Measurements from ENCODE around the gene SEMA5B. TPM values are rescaled to one million over a fixed set of nuclear protein-coding genes. Genes with fewer than 3 reads are reported as not detected.
A peak's percentile ranks its signal among the peaks of the same experiment; 100 is the strongest.

SEMA5B gene
- polyA plus RNA-seq, 1 of the 3 experiments (the other 2 are of a cell fraction), result 0.43 TPM

DNA sequence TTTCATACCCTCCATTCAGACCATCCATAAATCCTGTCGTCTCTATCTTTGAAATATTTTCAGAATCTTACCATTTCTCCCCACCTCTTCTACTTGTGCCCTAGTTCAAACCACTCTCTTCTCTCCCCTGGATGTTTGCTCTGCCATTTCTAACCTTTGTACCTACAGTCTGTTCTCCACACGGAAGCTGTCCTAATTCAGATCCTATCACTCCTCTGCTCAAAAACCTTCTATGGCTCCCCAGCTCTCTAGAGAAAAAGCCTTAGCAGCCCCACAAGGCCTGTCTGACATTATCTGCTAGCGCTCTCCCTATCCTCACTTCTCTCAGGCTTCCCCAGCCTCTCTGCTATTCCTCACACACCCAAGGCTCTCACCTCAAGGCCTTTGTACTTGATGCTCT lies 4.5 kb upstream of the SEMA5B start (continued):
- TF ChIP-seq EZH2phosphoT487 (IDR thresholded peaks at IDR 0.05; ENCODE audit: borderline replicate concordance, low read depth) (no peak), JUND (IDR thresholded peaks at IDR 0.05) (no peak)

DNA sequence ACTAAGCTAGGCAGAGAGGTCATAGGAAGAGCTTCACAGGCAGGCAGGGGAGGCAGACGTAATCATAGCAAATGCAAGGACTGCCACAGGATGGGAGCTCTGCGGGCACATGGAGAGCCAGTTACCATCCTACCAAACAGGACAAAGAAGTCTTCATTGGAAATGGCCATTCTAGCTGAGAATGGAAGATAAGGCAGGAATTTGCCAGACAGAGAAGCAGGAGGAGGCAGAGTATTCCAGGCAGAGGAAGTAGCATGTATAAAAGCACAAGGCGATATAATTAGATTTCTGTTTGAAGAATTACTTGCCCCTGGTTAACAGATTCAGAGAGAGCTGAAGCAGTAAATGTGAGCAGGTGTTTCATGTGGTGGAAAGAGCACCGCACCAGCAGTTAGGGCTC lies 3.5 kb upstream of the SEMA5B start:
- H3K9me3 ChIP-seq, result no peaks in the 10 kb centered on the region
- H4K20me1 ChIP-seq (ENCODE audit: insufficient read depth), result no peaks in the 10 kb centered on the region
- WGBS (ENCODE audit: low lambda C conversion rate), result 85% methylated on average over 4 of the region's 4 CpGs
- peaks cover 0 to 23% of the 10 kb centered on the region in 2 experiments; a peak in 2 of 4 replicates for H3K4me1 ChIP-seq (ENCODE audit: control insufficient read depth in 1 of 2, insufficient read depth in 2 of 2, low read depth in 1 of 2, low read length in 1 of 2)
- DNase-seq, result no peak
- H3K9me2 ChIP-seq, result no peaks in the 10 kb centered on the region
- no peak overlapping the region for H3K27ac ChIP-seq (ENCODE audit: low read depth in 2 of 2, low read length in 1 of 2)
- H3K36me3 ChIP-seq (replicated peaks in 1 of 2; ENCODE audit: control insufficient read depth in 1 of 2, insufficient read depth in 2 of 2, low read length in 1 of 2), result no peaks in the 10 kb centered on the region
- H3K79me2 ChIP-seq (ENCODE audit: insufficient read depth), result no peaks in the 10 kb centered on the region
- POLR2A ChIA-PET, result interaction anchor here (0.7 to 1.8 kb wide), 3 partner anchors 17 to 1484 kb away, joined by 3 to 4 read pairs (median 3); no protein-coding TSS in a partner anchor
- no peak overlapping the region for H2AFZ ChIP-seq (ENCODE audit: low read depth)
- H3K27me3 ChIP-seq (ENCODE audit: insufficient read depth), result peaks cover 26% of the 10 kb centered on the region
- H3K9ac ChIP-seq, result no peak overlapping the region
- no peak overlapping the region for H3K4me3 ChIP-seq (ENCODE audit: low read depth in 2 of 2, low read length in 1 of 2)
- no peak overlapping the region for H3K4me2 ChIP-seq
- no peaks in the 10 kb centered on the region for H3F3A ChIP-seq (replicated peaks; ENCODE audit: insufficient read depth)
- TF ChIP-seq TEAD4 (IDR thresholded peaks at IDR 0.05; ENCODE audit: borderline replicate concordance, insufficient read depth), result no peak
- TF ChIP-seq MXI1 (IDR thresholded peaks at IDR 0.05; ENCODE audit: low read depth, low read length), result no peak
- no peak for TF ChIP-seq EZH2phosphoT487 (IDR thresholded peaks at IDR 0.05; ENCODE audit: borderline replicate concordance, low read depth)
- CTCF ChIA-PET, result interaction anchor here (0.6 to 13.4 kb wide), 10 partner anchors 8 to 216 kb away, joined by 3 to 342 read pairs (median 4); no protein-coding TSS in a partner anchor

DNA sequence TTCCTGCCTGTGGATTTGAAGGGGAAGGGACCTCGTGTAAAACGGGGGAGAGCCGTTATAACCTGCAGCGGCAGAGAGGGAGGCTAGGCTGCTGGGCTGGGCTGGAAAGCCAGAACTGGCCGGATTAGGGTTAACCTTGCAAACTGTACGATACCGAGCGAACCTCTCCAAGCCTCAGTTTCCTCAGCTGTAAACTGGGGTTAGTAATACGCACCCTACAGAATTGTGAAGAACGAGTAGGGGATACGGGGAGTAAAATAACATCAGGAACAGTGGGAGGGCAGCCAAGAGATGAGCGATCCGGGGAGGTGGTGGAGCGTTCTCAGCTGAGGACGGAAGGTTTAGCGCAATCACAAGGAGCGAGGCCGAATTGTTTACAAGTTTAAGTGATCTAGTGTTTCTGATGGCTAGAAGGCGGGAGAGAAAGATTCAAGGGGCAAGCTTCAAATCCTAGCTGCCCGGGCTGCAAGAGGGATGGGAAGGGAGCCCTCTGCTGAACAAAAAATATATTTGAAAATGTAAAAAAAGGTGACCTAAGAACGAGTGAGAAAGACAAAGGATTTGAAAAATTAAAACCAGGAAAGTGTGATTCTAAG lies 768 bp upstream of the SEMA5B start:
- Histone ChIP-seq H3K36me3 (replicated peaks in 1 of 2; ENCODE audit: control insufficient read depth in 1 of 2, insufficient read depth in 2 of 2, low read length in 1 of 2) (no peaks in the 10 kb centered on the region), H2AFZ (ENCODE audit: low read depth) (peak overlapping the region; percentile 67; the same call in 1 of the 2 replicates), H3K9me3 (no peaks in the 10 kb centered on the region), H3K4me2 (peak overlapping the region; percentile 96), H4K20me1 (ENCODE audit: insufficient read depth) (no peaks in the 10 kb centered on the region), H3K9me2 (no peaks in the 10 kb centered on the region), H3K27me3 (ENCODE audit: insufficient read depth) (peaks cover 45% of the 10 kb centered on the region), H3F3A (replicated peaks; ENCODE audit: insufficient read depth) (no peaks in the 10 kb centered on the region), H3K4me1 (ENCODE audit: control insufficient read depth in 1 of 2, insufficient read depth in 2 of 2, low read depth in 1 of 2, low read length in 1 of 2) (peaks cover 0 to 23% of the 10 kb centered on the region in 2 experiments; a peak in 2 of 4 replicates), H3K79me2 (ENCODE audit: insufficient read depth) (no peaks in the 10 kb centered on the region), H3K4me3 (ENCODE audit: low read depth in 2 of 2, low read length in 1 of 2) (peak overlapping the region; percentile 50 to 63), H3K27ac (ENCODE audit: low read depth in 2 of 2, low read length in 1 of 2) (no peak overlapping the region), H3K9ac (no peak overlapping the region)
- TF ChIP-seq CHD2 (IDR thresholded peaks at IDR 0.05; ENCODE audit: low read length, partially characterized antibody) (no peak), TAF1 (IDR thresholded peaks at IDR 0.05; ENCODE audit: borderline replicate concordance, low read depth, low read length) (no peak), RAD21 (IDR thresholded peaks at IDR 0.05; ENCODE audit: low read length) (peak; percentile 92), MXI1 (IDR thresholded peaks at IDR 0.05; ENCODE audit: low read depth, low read length) (no peak), EZH2phosphoT487 (IDR thresholded peaks at IDR 0.05; ENCODE audit: borderline replicate concordance, low read depth) (no peak), SMC3 (IDR thresholded peaks at IDR 0.05; ENCODE audit: low read depth, low read length) (peak; percentile 90), FOSL2 (IDR thresholded peaks at IDR 0.05; ENCODE audit: borderline replicate concordance, low read depth) (no peak), JUND (IDR thresholded peaks at IDR 0.05) (no peak), TEAD4 (IDR thresholded peaks at IDR 0.05; ENCODE audit: borderline replicate concordance, insufficient read depth) (no peak), MEF2A (IDR thresholded peaks at IDR 0.05; ENCODE audit: borderline replicate concordance, low read depth) (no peak), RXRA (IDR thresholded peaks at IDR 0.05; ENCODE audit: borderline replicate concordance, low read depth) (no peak), GATA2 (CRISPR knock-in tag; IDR thresholded peaks at IDR 0.05) (no peak), YY1 (IDR thresholded peaks at IDR 0.05; ENCODE audit: low read depth) (no peak), FOXJ3 (CRISPR knock-in tag; IDR thresholded peaks at IDR 0.05) (no peak), RFX5 (IDR thresholded peaks at IDR 0.05; ENCODE audit: low read length) (no peak), TCF12 (IDR thresholded peaks at IDR 0.05) (no peak), GABPA (IDR thresholded peaks at IDR 0.05; ENCODE audit: low read depth) (no peak)
- TF ChIP-seq, protein P1, sequence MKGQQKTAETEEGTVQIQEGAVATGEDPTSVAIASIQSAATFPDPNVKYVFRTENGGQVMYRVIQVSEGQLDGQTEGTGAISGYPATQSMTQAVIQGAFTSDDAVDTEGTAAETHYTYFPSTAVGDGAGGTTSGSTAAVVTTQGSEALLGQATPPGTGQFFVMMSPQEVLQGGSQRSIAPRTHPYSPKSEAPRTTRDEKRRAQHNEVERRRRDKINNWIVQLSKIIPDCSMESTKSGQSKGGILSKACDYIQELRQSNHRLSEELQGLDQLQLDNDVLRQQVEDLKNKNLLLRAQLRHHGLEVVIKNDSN (IDR thresholded peaks at IDR 0.05; ENCODE audit: borderline replicate concordance, low read depth), result no peak
- TF ChIP-seq, protein P2, sequence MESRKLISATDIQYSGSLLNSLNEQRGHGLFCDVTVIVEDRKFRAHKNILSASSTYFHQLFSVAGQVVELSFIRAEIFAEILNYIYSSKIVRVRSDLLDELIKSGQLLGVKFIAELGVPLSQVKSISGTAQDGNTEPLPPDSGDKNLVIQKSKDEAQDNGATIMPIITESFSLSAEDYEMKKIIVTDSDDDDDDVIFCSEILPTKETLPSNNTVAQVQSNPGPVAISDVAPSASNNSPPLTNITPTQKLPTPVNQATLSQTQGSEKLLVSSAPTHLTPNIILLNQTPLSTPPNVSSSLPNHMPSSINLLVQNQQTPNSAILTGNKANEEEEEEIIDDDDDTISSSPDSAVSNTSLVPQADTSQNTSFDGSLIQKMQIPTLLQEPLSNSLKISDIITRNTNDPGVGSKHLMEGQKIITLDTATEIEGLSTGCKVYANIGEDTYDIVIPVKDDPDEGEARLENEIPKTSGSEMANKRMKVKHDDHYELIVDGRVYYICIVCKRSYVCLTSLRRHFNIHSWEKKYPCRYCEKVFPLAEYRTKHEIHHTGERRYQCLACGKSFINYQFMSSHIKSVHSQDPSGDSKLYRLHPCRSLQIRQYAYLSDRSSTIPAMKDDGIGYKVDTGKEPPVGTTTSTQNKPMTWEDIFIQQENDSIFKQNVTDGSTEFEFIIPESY (IDR thresholded peaks at IDR 0.05; ENCODE audit: borderline replicate concordance, low read depth), result no peak
- TF ChIP-seq, protein P3, sequence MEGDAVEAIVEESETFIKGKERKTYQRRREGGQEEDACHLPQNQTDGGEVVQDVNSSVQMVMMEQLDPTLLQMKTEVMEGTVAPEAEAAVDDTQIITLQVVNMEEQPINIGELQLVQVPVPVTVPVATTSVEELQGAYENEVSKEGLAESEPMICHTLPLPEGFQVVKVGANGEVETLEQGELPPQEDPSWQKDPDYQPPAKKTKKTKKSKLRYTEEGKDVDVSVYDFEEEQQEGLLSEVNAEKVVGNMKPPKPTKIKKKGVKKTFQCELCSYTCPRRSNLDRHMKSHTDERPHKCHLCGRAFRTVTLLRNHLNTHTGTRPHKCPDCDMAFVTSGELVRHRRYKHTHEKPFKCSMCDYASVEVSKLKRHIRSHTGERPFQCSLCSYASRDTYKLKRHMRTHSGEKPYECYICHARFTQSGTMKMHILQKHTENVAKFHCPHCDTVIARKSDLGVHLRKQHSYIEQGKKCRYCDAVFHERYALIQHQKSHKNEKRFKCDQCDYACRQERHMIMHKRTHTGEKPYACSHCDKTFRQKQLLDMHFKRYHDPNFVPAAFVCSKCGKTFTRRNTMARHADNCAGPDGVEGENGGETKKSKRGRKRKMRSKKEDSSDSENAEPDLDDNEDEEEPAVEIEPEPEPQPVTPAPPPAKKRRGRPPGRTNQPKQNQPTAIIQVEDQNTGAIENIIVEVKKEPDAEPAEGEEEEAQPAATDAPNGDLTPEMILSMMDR (IDR thresholded peaks at IDR 0.05), result peak; percentile 76
- 13% methylated on average over 21 of the region's 21 CpGs for WGBS (ENCODE audit: low lambda C conversion rate)
- CTCF ChIA-PET, result interaction anchor here (0.6 to 13.4 kb wide), 52 partner anchors 8 to 1420 kb away, joined by 3 to 342 read pairs (median 4); partner anchors contain the start of gene PDIA5
- DNase-seq, result peak; percentile 79
- POLR2A ChIA-PET, result interaction anchor here (1.3 kb wide), 1 partner anchor 36 kb away, joined by 4 read pairs; no protein-coding TSS in a partner anchor
